ENCODE results near the gene FAM120B. TPM values are rescaled to one million over a fixed set of nuclear protein-coding genes. Genes with fewer than 3 reads are reported as not detected.
A peak's percentile ranks its signal among the peaks of the same experiment; 100 is the strongest.

FAM120B gene
- total RNA-seq, 1 donor from 2014 or later, result 9.9 TPM

DNA sequence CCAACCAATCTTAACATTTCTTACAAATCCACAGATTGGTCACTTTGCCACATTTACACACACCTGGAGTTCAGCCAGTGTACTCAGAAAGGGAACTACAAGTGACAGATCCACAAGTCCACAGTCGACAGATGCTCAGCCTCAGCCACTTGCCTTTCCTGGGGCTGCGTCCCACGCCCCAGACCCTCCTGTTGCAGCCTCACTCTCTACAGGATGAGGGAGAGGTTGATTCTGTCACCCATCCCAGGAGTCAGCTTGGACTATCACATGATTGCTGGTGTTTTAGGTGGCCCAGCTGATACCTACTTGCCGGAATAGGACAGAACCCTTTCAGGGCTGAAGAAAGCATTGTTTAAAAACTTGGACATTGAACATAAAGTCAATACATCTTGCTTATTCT, 108.8 kb downstream of the FAM120B start:
- intact Hi-C loops (cut with DNase I), result no loop called here
- Histone ChIP-seq H3K4me1 (no peaks in the 10 kb centered on the region), H3K27me3 (no peaks in the 10 kb centered on the region), H3K4me3 (no peak overlapping the region), H3K36me3 (no peaks in the 10 kb centered on the region), H3K9me3 (peaks cover 0 to 11% of the 10 kb centered on the region in 2 donors), H3K27ac (no peak overlapping the region)
- DNase-seq (ENCODE audit: low spot score in 2 of 2), result peak in 1 of 2 donors; percentile 5
- TF ChIP-seq, protein P1, sequence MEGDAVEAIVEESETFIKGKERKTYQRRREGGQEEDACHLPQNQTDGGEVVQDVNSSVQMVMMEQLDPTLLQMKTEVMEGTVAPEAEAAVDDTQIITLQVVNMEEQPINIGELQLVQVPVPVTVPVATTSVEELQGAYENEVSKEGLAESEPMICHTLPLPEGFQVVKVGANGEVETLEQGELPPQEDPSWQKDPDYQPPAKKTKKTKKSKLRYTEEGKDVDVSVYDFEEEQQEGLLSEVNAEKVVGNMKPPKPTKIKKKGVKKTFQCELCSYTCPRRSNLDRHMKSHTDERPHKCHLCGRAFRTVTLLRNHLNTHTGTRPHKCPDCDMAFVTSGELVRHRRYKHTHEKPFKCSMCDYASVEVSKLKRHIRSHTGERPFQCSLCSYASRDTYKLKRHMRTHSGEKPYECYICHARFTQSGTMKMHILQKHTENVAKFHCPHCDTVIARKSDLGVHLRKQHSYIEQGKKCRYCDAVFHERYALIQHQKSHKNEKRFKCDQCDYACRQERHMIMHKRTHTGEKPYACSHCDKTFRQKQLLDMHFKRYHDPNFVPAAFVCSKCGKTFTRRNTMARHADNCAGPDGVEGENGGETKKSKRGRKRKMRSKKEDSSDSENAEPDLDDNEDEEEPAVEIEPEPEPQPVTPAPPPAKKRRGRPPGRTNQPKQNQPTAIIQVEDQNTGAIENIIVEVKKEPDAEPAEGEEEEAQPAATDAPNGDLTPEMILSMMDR (IDR thresholded peaks at IDR 0.05), result no peak

DNA sequence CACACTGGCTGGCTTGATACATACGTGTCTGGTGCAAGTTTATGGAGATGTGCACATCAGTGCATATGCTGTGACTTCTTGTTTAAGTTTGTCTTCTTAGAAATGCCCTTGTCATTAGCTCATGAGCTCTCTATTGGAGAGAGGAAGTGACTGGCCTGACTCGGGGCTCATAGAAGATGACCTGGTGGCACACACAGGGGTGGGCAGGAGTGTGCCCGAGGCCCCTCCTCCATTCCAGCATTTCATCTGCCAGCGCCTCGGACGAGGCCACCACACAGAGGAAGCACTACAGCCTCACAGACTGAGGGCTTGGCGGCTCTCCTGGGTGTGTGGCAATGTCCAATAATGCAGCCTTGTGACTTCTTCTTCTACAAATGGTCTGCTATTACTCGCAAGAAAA, 109.7 kb downstream of the FAM120B start:
- Histone ChIP-seq H3K27me3 (no peaks in the 10 kb centered on the region), H3K9me3 (peaks cover 0 to under 1% of the 10 kb centered on the region in 2 donors), H3K4me3 (no peak overlapping the region), H3K36me3 (no peaks in the 10 kb centered on the region), H3K27ac (no peak overlapping the region), H3K4me1 (no peaks in the 10 kb centered on the region)
- peak in 1 of 2 donors; percentile 15 for DNase-seq (ENCODE audit: low spot score in 2 of 2)
- intact Hi-C loops (cut with DNase I), result no loop called here
- TF ChIP-seq, protein P1 (IDR thresholded peaks at IDR 0.05), result no peak

DNA sequence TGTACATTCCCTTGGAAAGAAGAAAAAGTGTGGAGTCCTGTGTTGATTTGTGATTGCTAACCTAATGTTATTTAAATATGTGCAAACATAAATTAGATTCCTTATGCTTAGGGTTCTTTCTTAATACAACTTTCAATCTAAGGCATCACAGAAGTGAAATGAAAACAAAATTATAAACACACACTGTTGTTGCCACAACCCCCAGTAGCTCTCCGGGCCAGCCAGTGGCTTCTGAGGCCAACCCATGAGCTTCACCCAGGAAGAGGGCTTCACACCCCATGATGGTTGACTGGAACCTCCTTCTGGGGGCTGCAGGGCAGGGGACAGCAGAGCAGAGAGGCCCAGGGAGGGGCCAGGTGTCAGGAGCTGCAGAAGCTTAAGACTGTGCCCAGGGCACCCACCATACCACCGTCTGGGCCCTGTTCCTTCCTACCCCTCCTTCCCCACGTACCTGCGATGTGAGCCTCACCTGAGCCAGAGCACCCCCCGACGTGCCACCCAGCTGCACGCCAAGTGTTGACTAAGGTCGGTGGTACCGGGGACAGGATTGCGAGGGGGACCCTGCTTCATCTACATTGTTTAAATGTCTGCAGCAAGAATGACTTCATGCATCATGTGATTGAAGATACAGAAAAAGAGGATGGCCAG, 110.5 kb downstream of the FAM120B start:
- no peak overlapping the region for H3K4me3 ChIP-seq
- no peaks in the 10 kb centered on the region for H3K4me1 ChIP-seq
- DNase-seq (ENCODE audit: low spot score in 2 of 2), result peak in 1 of 2 donors; percentile 54
- H3K27me3 ChIP-seq, result no peaks in the 10 kb centered on the region
- H3K9me3 ChIP-seq, result no peaks in the 10 kb centered on the region
- no peaks in the 10 kb centered on the region for H3K36me3 ChIP-seq
- intact Hi-C loops (cut with DNase I), result no loop called here
- TF ChIP-seq, protein P1 (IDR thresholded peaks at IDR 0.05), result no peak
- no peak overlapping the region for H3K27ac ChIP-seq

DNA sequence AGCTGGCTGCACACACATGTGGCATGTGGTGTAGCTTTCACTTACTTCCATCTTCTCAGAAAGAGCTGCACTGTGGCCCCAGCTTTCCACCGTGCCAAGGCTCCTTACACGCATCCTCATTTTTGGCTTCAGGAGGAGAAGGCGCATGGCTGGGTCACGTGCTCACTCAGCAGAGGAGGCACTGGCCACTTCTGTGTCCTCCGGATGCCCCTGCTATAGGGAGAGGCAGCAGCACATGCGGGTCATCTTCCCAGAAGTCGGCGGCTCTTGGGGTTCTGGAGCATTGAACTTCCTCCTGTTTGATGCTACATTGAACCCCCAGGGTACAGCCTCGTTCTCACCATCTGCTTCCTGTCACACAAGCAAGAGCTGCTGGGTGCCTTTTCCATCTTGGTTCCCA, 111.3 kb downstream of the FAM120B start:
- no peaks in the 10 kb centered on the region for H3K9me3 ChIP-seq
- intact Hi-C loops (cut with DNase I), result no loop called here
- H3K4me3 ChIP-seq, result no peak overlapping the region
- DNase-seq (ENCODE audit: low spot score in 2 of 2), result peak in 1 of 2 donors; percentile 37
- H3K27me3 ChIP-seq, result no peaks in the 10 kb centered on the region
- TF ChIP-seq, protein P1 (IDR thresholded peaks at IDR 0.05), result no peak
- no peaks in the 10 kb centered on the region for H3K36me3 ChIP-seq
- H3K27ac ChIP-seq, result no peak overlapping the region
- no peaks in the 10 kb centered on the region for H3K4me1 ChIP-seq

DNA sequence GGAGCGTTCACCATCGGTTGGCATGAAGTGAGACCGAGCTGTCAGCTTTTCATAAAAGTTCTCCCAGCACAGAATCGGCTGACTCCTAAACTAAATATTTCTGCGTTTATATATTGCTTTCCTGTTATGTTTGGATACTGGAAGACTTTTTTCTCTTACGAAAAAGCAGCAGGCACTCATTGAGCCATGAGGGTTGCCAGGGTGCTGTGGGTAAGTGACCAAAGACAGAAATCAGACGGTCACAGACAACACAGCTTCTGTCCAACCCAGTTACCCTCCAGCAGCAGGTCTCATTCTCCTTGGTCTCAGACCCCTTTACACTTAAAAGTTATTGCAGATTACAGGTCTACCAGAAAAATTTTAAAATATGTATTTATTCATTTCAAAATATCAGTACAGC, 113.7 kb downstream of the FAM120B start:
- no peak overlapping the region for H3K27ac ChIP-seq
- no peak for DNase-seq (ENCODE audit: low spot score in 2 of 2)
- no peaks in the 10 kb centered on the region for H3K4me1 ChIP-seq
- no peaks in the 10 kb centered on the region for H3K36me3 ChIP-seq
- H3K27me3 ChIP-seq, result no peaks in the 10 kb centered on the region
- no peaks in the 10 kb centered on the region for H3K9me3 ChIP-seq
- H3K4me3 ChIP-seq, result no peak overlapping the region
- intact Hi-C loops (cut with DNase I), result no loop called here
- TF ChIP-seq, protein P1 (IDR thresholded peaks at IDR 0.05), result no peak

All from ascending aorta (tissue), 2 donors.